Measurements from ENCODE around the gene AHI1. TPM values are rescaled to one million over a fixed set of nuclear protein-coding genes. Genes with fewer than 3 reads are reported as not detected.

Gene AHI1
- polyA plus RNA-seq, 1 donor (not counting 4 experiments of a cell fraction or from before 2014, with no cell fraction given), result 7.0 TPM

DNA sequence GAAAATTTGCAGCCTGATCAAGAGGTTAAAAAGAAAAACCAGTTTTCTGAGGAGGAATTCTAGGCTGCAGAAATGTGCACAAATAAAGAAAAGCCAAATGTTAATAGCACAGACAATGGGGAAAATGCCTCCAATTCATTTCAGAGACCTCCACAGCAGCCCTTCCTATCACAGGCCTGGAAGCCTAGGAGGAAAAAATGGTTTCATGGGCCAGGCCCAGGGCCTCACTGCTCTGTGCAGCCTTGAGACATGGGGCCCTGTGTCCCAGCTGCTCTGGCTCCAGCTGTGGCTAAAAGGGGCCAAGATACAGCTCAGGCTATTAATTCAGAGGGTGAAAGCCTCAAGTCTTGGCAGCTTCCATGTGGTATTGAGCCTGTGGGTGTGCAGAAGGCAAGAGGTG lies 18.9 kb downstream of the AHI1 start:
- no peaks in the 10 kb centered on the region for H3K9me1 ChIP-seq (ENCODE audit: control insufficient read depth, extremely low read depth, insufficient read depth, low read length)
- no peaks in the 10 kb centered on the region for H4K20me1 ChIP-seq (ENCODE audit: control insufficient read depth, extremely low read depth, insufficient read depth, low read length)
- no peak overlapping the region for H2AFZ ChIP-seq (ENCODE audit: control insufficient read depth, low read length)
- H3K4me1 ChIP-seq (ENCODE audit: control insufficient read depth, extremely low read depth, insufficient read depth, low read length), result no peaks in the 10 kb centered on the region
- no peaks in the 10 kb centered on the region for H3K79me2 ChIP-seq (ENCODE audit: control insufficient read depth, insufficient read depth, low read length)
- no peak for DNase-seq (ENCODE audit: low read depth, low spot score)
- H3K27me3 ChIP-seq (ENCODE audit: control insufficient read depth, extremely low read depth, insufficient read depth, low read length), result no peaks in the 10 kb centered on the region
- H3K9ac ChIP-seq (ENCODE audit: control insufficient read depth, extremely low read depth, insufficient read depth, low read length), result no peak overlapping the region
- no peak for FAIRE-seq
- H3K36me3 ChIP-seq (ENCODE audit: control insufficient read depth in 2 of 2, extremely low read depth in 1 of 2, insufficient read depth in 2 of 2, low read length in 2 of 2), result peaks cover 0 to 4% of the 10 kb centered on the region in 2 experiments
- no peak overlapping the region for H3K4me2 ChIP-seq (ENCODE audit: control insufficient read depth, extremely low read depth, insufficient read depth, low read depth, low read length)
- no peak for TF ChIP-seq EZH2 (IDR thresholded peaks at IDR 0.05; ENCODE audit: low read length)
- no peak for TF ChIP-seq CTCF (optimal IDR thresholded peaks at IDR 0.05 in 1 of 3, IDR thresholded peaks at IDR 0.05 in 1 of 3, conservative IDR thresholded peaks at IDR 0.05 in 1 of 3; ENCODE audit: extremely low read depth in 1 of 3, insufficient read depth in 2 of 3, low read length in 3 of 3)
- dilution Hi-C loops (cut with MboI; ENCODE audit: extremely low pct_ligation_motif_present, low sequenced_read_pairs), result no loop called here
- H3K4me3 ChIP-seq (ENCODE audit: control insufficient read depth in 2 of 3, extremely low read depth in 1 of 3, insufficient read depth in 2 of 3, low read depth in 1 of 3, low read length in 3 of 3), result no peak overlapping the region
- no peak overlapping the region for H3K27ac ChIP-seq (ENCODE audit: control insufficient read depth, insufficient read depth, low read length)
- H3K9me3 ChIP-seq (ENCODE audit: control insufficient read depth, low read depth, low read length), result peaks cover 13% of the 10 kb centered on the region

GRCh38 chr6:135475292-135475886 lies 22.2 kb downstream of the AHI1 start:
- no peaks in the 10 kb centered on the region for H3K79me2 ChIP-seq (ENCODE audit: control insufficient read depth, insufficient read depth, low read length)
- no peaks in the 10 kb centered on the region for H3K9me1 ChIP-seq (ENCODE audit: control insufficient read depth, extremely low read depth, insufficient read depth, low read length)
- H3K9me3 ChIP-seq (ENCODE audit: control insufficient read depth, low read depth, low read length), result peaks cover 9% of the 10 kb centered on the region
- TF ChIP-seq CTCF (optimal IDR thresholded peaks at IDR 0.05 in 1 of 3, IDR thresholded peaks at IDR 0.05 in 1 of 3, conservative IDR thresholded peaks at IDR 0.05 in 1 of 3; ENCODE audit: extremely low read depth in 1 of 3, insufficient read depth in 2 of 3, low read length in 3 of 3) (no peak), EZH2 (IDR thresholded peaks at IDR 0.05; ENCODE audit: low read length) (no peak)
- no peak overlapping the region for H2AFZ ChIP-seq (ENCODE audit: control insufficient read depth, low read length)
- no peak overlapping the region for H3K4me3 ChIP-seq (ENCODE audit: control insufficient read depth in 2 of 3, extremely low read depth in 1 of 3, insufficient read depth in 2 of 3, low read depth in 1 of 3, low read length in 3 of 3)
- no peak overlapping the region for H3K27ac ChIP-seq (ENCODE audit: control insufficient read depth, insufficient read depth, low read length)
- H3K4me2 ChIP-seq (ENCODE audit: control insufficient read depth, extremely low read depth, insufficient read depth, low read depth, low read length), result no peak overlapping the region
- FAIRE-seq (no peak), DNase-seq (ENCODE audit: low read depth, low spot score) (no peak)
- no peaks in the 10 kb centered on the region for H4K20me1 ChIP-seq (ENCODE audit: control insufficient read depth, extremely low read depth, insufficient read depth, low read length)
- H3K9ac ChIP-seq (ENCODE audit: control insufficient read depth, extremely low read depth, insufficient read depth, low read length), result no peak overlapping the region
- dilution Hi-C loops (cut with MboI; ENCODE audit: extremely low pct_ligation_motif_present, low sequenced_read_pairs), result no loop called here
- H3K27me3 ChIP-seq (ENCODE audit: control insufficient read depth, extremely low read depth, insufficient read depth, low read length), result no peaks in the 10 kb centered on the region
- H3K36me3 ChIP-seq (ENCODE audit: control insufficient read depth in 2 of 2, extremely low read depth in 1 of 2, insufficient read depth in 2 of 2, low read length in 2 of 2), result no peaks in the 10 kb centered on the region
- H3K4me1 ChIP-seq (ENCODE audit: control insufficient read depth, extremely low read depth, insufficient read depth, low read length), result no peaks in the 10 kb centered on the region

Measured in keratinocyte (primary cell).